ENCODE measurements around the gene MACROD2.

The MACROD2 gene

GRCh38 chr20:14986656-14987055, 991.3 kb downstream of the MACROD2 start:
- no peak overlapping the region for H3K4me3 ChIP-seq (ENCODE audit: low read depth, low read length)
- no peak for TF ChIP-seq CTCF (IDR thresholded peaks at IDR 0.05; ENCODE audit: borderline replicate concordance, insufficient read depth, low read depth, low read length)

DNA sequence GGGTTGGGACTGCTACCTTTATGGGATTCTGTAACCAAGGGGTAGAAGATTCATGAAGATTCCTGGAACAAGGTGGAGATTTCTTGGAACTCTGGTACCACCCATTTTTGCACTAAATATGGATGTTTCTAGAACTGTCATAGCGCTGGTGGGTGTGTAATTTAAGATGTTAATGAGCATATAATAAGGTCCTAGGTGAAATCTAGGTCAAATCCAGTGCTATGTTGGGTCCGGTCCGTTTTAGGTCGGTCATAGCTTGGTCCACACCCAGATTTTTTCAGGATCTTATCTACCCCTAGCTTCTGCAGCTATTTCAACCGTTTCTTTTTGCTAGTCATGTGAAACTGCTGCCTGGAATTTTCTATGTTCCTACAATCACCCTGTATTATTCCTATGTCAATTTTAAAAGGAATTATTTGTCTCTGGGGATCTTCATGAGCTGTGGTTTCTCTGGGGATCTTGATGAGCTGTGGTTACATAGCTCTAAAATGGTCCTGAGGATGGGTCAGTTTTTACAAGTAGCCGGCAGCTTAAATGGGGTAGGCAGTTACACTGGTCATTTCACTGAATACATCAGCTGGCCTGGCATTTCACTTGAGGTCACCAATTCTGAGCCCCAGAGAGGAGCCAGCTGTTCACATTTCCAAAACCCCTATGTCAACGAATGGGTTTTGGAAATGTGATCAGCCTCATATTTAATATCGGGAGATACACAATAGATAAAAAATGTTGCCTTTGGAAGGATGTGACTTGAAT, 994.4 kb downstream of the MACROD2 start:
- no peak for TF ChIP-seq CTCF (IDR thresholded peaks at IDR 0.05; ENCODE audit: borderline replicate concordance, insufficient read depth, low read depth, low read length)
- no peak overlapping the region for H3K4me3 ChIP-seq (ENCODE audit: low read depth, low read length)

DNA sequence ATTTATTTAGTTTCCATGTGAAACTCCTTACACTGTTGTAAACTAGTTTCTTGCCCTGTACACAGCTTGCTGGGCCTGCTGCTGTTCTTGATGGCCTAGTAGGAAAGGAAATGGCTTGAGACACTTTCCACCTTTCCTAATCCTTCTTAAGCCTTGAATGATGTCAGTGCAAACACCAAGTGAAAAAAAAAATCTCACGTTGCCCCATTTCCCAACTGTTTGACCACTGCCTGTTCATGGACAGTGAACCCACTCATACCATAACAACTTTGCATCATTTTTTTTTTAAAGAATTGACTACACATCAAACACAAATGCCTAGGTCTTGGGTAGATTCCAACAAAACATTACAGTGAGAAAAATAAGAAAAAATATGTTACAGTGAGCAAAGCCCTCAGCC, 995.7 kb downstream of the MACROD2 start:
- H3K4me3 ChIP-seq (ENCODE audit: low read depth, low read length) = no peak overlapping the region
- TF ChIP-seq CTCF (IDR thresholded peaks at IDR 0.05; ENCODE audit: borderline replicate concordance, insufficient read depth, low read depth, low read length) = no peak

DNA sequence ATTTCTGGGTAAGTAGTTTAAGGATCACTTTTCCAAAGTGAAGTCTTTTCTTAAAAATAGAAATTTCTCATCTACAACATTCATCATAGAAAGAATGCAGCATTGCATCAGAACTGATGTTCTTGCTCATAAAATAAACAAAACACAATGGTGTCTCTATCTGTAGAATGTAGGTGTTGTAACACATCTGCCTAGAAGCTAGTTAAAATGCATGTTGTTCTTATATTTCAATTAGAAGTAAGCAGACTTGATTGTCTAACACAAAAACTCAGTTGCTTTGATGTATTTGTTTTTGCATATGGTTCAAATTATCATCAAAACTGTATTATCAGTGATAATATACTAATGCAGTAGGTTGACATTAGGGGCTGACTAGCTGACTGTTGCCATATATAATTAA, 996.8 kb downstream of the MACROD2 start:
- no peak for TF ChIP-seq CTCF (IDR thresholded peaks at IDR 0.05; ENCODE audit: borderline replicate concordance, insufficient read depth, low read depth, low read length)
- H3K4me3 ChIP-seq (ENCODE audit: low read depth, low read length) = no peak overlapping the region

DNA sequence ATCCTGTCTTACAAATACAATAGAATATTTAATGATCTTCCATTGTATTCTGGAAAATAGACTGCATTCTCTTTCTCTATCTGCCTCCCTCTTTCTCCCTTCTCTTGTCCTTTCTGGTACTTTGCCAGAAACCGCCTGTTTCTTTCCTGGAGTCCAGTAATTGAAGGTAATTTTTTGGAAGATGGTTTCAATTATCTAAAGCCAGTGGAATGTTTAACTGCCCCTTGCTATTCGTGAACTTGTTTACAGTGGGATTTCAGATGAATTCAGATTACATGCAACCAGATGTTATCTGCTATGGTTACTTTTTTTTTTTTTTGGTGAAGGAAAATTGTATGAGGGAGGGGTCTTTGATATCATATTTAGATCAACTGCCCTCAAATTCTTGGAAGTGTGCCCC, 997.6 kb downstream of the MACROD2 start:
- H3K4me3 ChIP-seq (ENCODE audit: low read depth, low read length) = no peak overlapping the region
- TF ChIP-seq CTCF (IDR thresholded peaks at IDR 0.05; ENCODE audit: borderline replicate concordance, insufficient read depth, low read depth, low read length) = no peak

DNA sequence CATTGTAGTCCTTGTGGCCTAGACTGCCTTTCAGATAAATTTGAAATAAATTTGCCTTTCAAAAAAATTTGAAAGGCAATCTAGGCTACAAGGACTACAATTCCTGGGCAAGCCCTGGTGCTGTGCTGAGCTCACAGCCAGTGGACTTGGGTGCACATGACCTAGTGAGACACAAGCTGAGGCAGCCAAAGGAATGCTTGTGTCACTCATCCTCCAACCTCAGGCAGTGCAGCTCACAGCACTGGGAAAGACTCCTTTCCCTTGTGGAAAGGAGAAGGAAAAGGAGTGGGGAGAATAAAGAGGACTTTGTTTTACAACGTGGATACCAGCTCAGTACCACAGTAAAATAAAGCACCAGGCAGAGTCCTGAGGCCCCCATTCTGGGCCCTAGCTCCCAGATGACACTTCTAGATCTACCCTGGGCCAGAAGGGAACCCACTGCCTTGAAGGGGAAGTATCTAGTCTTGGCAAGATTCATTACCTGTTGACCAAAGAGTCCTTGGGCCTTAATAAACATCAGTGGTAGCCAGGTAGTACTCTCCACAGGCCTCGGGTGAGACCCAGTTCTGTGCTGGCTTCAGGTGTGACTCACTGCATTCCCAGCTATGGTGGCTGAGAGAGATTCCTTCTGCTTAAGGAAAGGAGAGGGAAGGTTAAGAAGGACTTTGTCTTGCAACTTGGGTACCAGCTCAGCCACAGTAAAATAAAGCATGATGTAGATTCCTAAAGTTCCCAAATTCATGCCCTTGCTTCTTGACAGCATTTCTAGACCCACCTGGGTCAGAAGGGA, 1001.8 kb downstream of the MACROD2 start:
- TF ChIP-seq CTCF (IDR thresholded peaks at IDR 0.05; ENCODE audit: borderline replicate concordance, insufficient read depth, low read depth, low read length) = no peak
- H3K4me3 ChIP-seq (ENCODE audit: low read depth, low read length) = no peak overlapping the region

DNA sequence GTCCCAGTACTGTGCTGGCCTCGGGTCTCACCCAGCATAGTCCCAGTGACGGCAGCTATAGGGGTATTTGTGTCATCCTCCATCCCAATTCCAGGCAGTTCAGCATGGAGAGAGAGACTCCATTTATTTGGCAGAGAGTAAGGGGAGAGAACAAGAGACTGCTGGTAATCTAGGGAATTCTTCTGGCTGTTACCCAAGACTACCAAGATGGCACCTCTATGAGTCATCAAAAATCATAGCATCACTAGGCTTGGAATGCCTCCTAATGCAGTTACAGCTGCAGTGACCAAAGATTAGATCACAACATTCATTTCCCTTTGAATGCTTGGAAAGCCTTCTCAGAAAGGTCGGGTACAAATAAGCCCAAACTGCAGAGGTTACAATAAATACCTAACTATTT, 1002.5 kb downstream of the MACROD2 start:
- no peak overlapping the region for H3K4me3 ChIP-seq (ENCODE audit: low read depth, low read length)
- no peak for TF ChIP-seq CTCF (IDR thresholded peaks at IDR 0.05; ENCODE audit: borderline replicate concordance, insufficient read depth, low read depth, low read length)

All from GM12875 (cell line).